Testis (tissue), 2 donors: ENCODE data around the gene ITM2C.

Source experiments
- CTCF ChIP-seq, 3 experiments: fragments of 450-650 bp in 2 of 3; fragments of 200-600 bp in 1 of 3; sonication (generic) in 1 of 3; IDR thresholded peaks; one replicate each; pipeline ENCODE4 v1.5.1; 2016 to 2019; ENCODE audit warnings: antibody characterized with exemption in 3 of 3, mild to moderate bottlenecking in 2 of 3, moderate library complexity in 1 of 3
- POLR2A ChIP-seq: fragments of 450-650 bp; IDR thresholded peaks from one replicate; pipeline ENCODE4 v1.6.1; 2017; ENCODE audit warnings: antibody characterized with exemption, mild to moderate bottlenecking, moderate library complexity

- TF ChIP-seq POLR2A (no peak), CTCF (IDR thresholded peaks at IDR 0.05) (no peak)
Measured at GRCh38 chr2:230927711-230928341, 63.1 kb downstream of the ITM2C start.
